H1 (cell line): Measurements from ENCODE around the gene FAM228A. TPM values are rescaled to one million over a fixed set of nuclear protein-coding genes. Genes with fewer than 3 reads are reported as not detected.

Experiments
- ASH2L ChIP-seq: fragments of 200-600, 300-600 bp; sonication (generic); IDR thresholded peaks from one replicate; pipeline ENCODE4 v1.7.1; 2017; ENCODE audit warnings: low read length
- polyA plus RNA-seq, 7 experiments: library from polyadenylated mRNA; depleted of rRNA in 3 of 7; stranded (reverse) in 5 of 7; unstranded in 2 of 7; fragments of >200 nt in 5 of 7; fragments of 200-250 nt in 2 of 7; gene quantifications; 1 replicate in 5 of 7; 2 replicates in 1 of 7; 4 replicates in 1 of 7; pipeline versions ENCODE4 v1.2.1 to v1.2.3, GENCODE V29; 2011 to 2013; ENCODE audit warnings: missing spikeins in 2 of 7, mixed read lengths in 2 of 7
- total RNA-seq: library from RNA; stranded (reverse); fragmentation: NEBNext Ultra II Directional; extraction: Animal tissue kit (Norgen Biotek cat#: 25700); gene quantifications from 2 replicates; pipeline ENCODE4 v1.2.1, GENCODE V29; 2021
- TF ChIP-seq, protein P1 (sequence below), 3 experiments: IDR thresholded peaks; 1 replicate in 2 of 3; 2 replicates in 1 of 3; pipeline versions ENCODE4 v1.5.1 to v1.6.1; 2011; ENCODE audit warnings: low read length in 3 of 3, mild to moderate bottlenecking in 3 of 3, inconsistent platforms in 2 of 3, low read depth in 1 of 3, moderate library complexity in 1 of 3; ENCODE audit not compliant: insufficient read depth in 1 of 3; ENCODE audit errors: control extremely low read depth in 1 of 3

The FAM228A gene
- total and polyA plus RNA-seq, 2 of the 8 experiments (the other 6 are each of a cell fraction or from before 2014, with no cell fraction given): not detected

DNA sequence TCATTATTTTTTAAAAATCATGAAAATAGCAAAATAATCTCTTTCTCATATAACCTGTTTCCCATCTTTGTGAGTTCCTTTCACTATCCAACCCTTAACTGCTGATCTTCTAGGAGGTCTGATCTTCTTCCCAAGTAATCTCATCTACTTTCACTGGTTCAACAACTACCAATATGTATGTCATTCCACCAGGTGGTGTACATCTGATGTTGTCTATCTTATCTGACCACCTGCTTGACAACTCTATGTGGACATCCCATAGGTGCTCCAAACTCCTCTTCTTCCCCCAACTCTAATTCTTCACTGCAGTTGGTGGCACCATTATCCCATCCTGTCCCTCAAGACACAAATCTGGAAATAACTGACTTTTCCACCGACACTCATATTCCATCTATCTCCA lies 62.5 kb downstream of the FAM228A start (continued):
- TF ChIP-seq, protein P1, sequence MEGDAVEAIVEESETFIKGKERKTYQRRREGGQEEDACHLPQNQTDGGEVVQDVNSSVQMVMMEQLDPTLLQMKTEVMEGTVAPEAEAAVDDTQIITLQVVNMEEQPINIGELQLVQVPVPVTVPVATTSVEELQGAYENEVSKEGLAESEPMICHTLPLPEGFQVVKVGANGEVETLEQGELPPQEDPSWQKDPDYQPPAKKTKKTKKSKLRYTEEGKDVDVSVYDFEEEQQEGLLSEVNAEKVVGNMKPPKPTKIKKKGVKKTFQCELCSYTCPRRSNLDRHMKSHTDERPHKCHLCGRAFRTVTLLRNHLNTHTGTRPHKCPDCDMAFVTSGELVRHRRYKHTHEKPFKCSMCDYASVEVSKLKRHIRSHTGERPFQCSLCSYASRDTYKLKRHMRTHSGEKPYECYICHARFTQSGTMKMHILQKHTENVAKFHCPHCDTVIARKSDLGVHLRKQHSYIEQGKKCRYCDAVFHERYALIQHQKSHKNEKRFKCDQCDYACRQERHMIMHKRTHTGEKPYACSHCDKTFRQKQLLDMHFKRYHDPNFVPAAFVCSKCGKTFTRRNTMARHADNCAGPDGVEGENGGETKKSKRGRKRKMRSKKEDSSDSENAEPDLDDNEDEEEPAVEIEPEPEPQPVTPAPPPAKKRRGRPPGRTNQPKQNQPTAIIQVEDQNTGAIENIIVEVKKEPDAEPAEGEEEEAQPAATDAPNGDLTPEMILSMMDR (IDR thresholded peaks at IDR 0.05; ENCODE audit: control extremely low read depth in 1 of 3, insufficient read depth in 1 of 3, low read depth in 1 of 3, low read length in 3 of 3): no peak
- TF ChIP-seq ASH2L: no peak
